Transverse colon (tissue), 3 donors: Measurements from ENCODE around the gene CFAP410.

ENCODE experiments used
- CTCF ChIP-seq, 5 experiments: fragments of 200-600 bp in 3 of 5; fragments of 450-650 bp in 2 of 5; sonication (generic) in 3 of 5; IDR thresholded peaks; 1 replicate in 2 of 5; 2 replicates in 3 of 5; pipeline ENCODE4 v1.5.1; 2016 to 2017; ENCODE audit warnings: antibody characterized with exemption in 5 of 5, inconsistent platforms in 3 of 5, mild to moderate bottlenecking in 2 of 5, moderate library complexity in 1 of 5
- POLR2A ChIP-seq: fragments of 450-650 bp; IDR thresholded peaks from one replicate; pipeline ENCODE4 v1.6.1; 2016; ENCODE audit warnings: antibody characterized with exemption, mild to moderate bottlenecking, moderate library complexity

- TF ChIP-seq POLR2A (no peak), CTCF (IDR thresholded peaks at IDR 0.05) (no peak)
Observed at GRCh38 chr21:44334329-44335030, 4.7 kb downstream of the CFAP410 start.
